HT-29 (cell line): ENCODE data around the gene RAB39A. TPM values are rescaled to one million over a fixed set of nuclear protein-coding genes. Genes with fewer than 3 reads are reported as not detected.

Experiments used
- DNase-seq: peaks from one replicate; pipeline ENCODE4 v3.0.0-alpha.2; 2015; ENCODE audit warnings: low spot score
- total RNA-seq: library from RNA; depleted of rRNA; stranded (reverse); fragments of >200 nt; shearing (Covaris generic); gene quantifications from 2 replicates; pipeline ENCODE4 v1.2.3, GENCODE V29; 2014

The RAB39A gene
- total RNA-seq, 1 experiment from 2014 or later, result not detected

DNA sequence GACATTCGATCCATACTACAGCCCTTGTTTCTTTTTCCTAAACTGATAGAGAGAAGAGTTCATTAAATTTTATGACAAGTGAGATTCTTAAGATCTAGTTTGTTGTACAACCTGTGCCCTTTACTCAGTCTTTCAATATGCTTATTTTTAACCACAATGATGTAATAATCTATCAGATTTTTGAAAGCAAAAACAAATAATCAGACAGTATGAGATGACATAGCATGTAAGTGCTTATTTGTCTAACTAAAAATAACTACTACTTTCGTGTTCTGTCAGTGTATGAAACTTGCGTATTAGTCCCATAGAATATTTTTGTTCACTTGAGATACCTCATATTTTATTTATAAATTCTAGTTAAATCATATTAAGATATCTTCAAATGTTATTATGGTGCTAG is 33.2 kb downstream of the RAB39A start:
- no peak for DNase-seq

- no peak for DNase-seq
Observed at GRCh38 chr11:107962181-107962580, 33.9 kb downstream of the RAB39A start.

DNA sequence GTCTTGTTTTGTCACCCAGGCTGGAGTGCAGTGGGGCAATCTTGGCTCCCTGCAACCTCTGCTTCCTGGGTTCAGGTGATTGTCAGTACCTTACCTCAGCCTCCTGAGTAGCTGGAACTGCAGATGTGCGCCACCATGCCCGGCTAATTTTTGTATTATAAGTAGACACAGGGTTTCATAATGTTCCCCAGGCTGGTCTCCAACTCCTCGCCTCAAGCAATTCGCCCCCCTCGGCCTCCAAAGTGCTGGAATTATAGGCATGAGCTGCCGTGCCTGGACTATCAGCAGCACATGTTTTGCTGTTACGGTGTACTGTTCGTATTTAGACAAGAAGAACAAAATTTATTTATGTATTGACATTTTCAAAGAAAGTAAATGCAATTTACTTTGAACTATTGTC is 34.8 kb downstream of the RAB39A start:
- no peak for DNase-seq

DNA sequence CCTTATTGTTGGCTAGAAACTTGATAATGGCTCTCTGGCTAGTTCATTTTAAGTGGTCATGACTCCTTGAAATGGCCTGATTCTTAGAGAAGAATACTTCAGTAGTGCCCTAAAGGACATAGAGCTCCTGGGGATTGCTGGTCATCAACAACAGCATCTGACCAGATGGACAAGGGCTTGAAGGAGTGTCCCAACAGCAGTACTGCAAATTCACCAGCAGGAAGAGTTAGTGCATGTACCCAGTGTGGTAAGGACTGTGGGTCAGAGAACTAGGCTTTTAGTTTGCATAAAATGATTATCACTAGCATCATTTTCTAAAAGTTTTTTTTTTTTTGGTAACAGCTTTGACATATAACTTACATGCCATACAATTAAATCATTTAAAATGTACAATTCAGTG is 41.0 kb downstream of the RAB39A start:
- DNase-seq, result peak; percentile 25

GRCh38 chr11:107970049-107970448 is 41.8 kb downstream of the RAB39A start:
- no peak for DNase-seq

- no peak for DNase-seq
Observed at GRCh38 chr11:107973641-107974040, 45.4 kb downstream of the RAB39A start.

DNA sequence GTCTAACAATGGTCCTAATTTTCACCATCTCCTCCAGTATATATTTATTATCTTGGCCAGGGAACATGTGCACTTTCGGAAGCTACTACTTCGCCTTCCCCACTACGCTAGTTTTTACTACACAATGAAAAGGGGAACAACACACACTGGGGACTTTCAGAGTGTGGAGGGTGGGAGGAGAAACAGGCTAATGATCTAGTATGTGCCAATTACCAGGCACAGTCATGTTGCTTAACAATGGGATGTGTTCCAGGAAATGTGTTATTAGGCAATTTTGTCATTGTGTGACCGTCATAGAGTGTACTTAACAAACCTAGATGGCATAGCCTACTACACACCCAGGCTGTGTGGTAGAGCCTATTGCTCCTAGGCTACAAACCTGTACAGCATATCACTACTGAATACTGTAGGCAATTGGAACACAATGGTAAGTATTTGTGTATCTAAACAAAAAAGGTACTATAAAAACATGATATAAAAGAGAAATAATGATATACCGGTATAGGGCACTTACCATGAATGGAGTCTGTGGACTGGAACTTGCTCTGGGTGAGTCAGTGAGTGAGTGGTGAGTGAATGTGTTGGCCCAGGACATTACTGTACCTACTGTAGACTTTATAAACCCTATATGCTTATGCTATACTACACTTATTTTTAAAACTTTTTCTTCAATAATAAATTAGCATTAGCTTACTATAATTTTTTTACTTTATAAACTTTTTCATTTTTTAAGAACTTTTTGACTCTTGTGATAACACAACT is 60.3 kb downstream of the RAB39A start:
- DNase-seq, result no peak

- DNase-seq, result no peak
Observed at GRCh38 chr11:107991868-107992414, 63.7 kb downstream of the RAB39A start.

DNA sequence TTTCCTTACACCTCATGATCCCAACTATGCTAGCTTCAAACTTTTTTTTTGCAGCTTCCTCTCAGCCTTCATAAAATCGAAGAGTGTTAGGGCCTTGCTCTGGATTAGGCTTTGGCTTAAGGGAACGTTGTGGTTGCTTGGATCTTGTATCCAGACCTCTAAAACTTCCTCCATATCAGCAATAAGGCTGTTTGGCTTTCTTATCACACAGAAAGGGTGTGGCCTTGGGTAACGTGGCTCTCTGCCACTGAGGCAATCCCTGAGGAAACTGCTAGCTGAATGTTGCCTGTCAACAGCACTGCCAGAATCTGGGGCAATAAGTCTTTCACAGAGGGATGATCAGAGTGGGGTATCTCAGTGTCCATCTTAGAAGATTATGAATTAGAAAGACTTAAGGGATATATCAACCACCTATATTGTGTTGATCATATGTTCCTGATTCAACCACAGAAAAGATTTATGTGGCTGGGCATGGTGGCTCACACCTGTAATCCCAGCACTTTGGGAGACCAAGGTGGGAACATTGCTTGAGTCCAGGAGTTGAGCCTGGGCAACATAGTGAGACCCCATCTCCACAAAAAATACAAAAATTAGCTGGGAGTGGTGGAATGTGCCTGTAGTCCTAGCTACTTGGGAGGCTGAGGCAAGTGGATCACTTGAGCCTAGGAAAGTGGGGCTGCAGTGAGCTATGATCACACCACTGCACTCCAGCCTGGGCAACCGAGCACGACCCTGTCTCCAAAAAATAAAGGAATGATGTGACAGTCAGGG is 67.9 kb downstream of the RAB39A start:
- no peak for DNase-seq

DNA sequence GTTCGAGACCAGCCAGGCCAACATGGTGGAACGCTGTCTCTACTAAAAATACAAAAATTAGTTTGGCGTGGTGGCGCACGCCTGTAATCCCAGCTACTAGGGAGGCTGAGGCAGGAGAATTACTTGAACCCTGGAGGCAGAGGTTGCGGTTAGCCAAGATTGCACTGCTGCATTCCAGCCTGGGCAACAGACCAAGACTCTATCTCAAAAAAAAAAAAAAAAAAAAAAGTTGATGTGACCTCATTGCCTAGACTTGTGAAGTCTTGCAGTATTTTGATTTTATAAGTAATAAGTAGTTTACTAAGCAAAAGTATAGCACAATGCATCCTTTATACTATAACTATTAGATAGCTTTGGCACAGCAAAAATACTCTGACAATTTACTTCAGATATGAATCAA is 70.5 kb downstream of the RAB39A start:
- no peak for DNase-seq

DNA sequence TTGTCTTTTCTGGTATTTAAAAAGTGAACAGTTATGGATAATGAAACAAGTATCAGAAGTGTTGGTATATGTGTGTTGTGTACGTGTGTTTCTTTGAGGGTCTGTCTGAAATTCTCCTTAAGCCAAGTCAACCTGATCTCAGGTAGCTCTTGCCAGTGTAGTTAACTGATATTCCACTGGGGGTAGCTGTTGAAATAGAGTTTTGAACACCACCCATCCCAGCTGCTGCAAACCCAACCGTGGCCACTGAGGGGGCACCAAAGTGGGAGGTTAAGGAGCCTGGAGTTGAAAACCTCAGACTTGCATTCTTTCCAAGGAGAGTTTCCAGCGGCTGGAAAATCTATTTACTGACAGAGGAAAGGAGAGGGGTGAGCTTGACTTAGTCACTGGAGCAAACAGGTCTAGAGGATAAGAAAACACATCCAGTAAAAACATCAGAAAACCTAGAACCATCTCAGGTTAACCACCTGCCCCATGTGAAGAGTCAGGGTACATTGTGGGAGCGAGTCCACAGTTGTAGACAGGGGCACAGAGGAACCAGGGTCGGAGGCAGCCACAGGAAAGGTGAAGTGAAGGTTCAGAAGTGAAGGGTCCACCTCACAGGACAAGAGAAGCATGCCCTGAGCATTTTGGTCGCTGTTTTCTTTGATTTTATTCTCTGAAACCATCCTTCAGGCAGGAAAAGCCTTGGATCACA is 71.7 kb downstream of the RAB39A start:
- DNase-seq, result peak; percentile 66

- no peak for DNase-seq
Observed at GRCh38 chr11:108002476-108002875, 74.2 kb downstream of the RAB39A start.

DNA sequence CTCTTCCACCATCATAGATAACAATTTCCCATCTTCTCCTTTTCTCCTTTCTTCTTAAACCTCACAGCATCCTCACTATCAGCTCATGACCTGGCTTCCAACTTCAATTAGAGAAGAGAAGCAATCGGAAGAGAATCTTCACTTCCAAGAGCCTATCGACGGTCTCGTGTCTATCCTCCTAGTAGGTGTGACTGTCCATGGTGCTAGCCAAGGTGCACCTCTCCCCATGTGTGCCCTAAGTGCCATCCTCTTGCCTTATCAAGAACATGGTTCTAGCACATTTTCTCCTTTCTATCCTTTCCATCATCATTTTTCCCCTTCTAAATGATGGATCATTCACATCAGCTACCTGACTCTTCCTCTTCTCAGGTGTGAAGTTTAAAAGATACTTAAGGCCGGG is 75.4 kb downstream of the RAB39A start:
- DNase-seq, result no peak

DNA sequence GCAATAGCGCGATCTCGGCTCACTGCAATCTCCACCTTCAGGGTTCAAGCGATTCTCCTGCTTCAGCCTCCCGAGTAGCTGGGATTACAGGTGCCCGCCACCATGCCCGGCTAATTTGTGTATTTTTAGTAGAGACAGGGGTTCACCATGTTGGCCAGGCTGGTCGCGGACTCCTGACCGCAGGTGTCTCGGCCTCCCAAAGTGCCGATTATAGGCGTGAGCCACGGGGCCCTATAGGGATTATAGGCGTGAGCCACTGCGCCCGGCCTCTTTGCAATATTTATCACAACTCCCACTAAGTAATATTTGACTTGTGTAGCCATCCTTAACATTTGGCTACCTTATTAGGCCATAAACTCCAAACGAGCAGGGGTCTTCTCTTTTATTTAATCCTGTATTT is 79.6 kb downstream of the RAB39A start:
- DNase-seq, result no peak

- peak; percentile 95 for DNase-seq
Observed at GRCh38 chr11:108008656-108009496, 80.6 kb downstream of the RAB39A start, which contains the start of gene CUL5. Gene CUL5, plus strand, starts transcription at chr11:108008898. Its CDS starts 451 bp downstream, at chr11:108009349.

- DNase-seq, result peak; percentile 67
Observed at GRCh38 chr11:108009497-108010370, 81.5 kb downstream of the RAB39A start.

- DNase-seq, result no peak
Observed at GRCh38 chr11:108012139-108012725, 84.0 kb downstream of the RAB39A start.
